Natural killer cell treated with Interleukin-12 subunit alpha and Interleukin-12 subunit beta and Interleukin-15 and Interleukin-18, amount 100 ng/mL, for 72 hours (primary cell): ENCODE results near the gene SH3TC1. TPM values are rescaled to one million over a fixed set of nuclear protein-coding genes. Genes with fewer than 3 reads are reported as not detected.

ENCODE experiments used
- ATAC-seq, 2 donors: fragments of 150-1000 bp; cut with Tn5 transposase in 1 of 2; sonication (Bioruptor Pico), chemical (Tn5 transposase) in 1 of 2; 2 replicates each; pipeline ENCODE4 v1.10.0; 2021
- DNase-seq: peaks from one replicate; pipeline ENCODE4 v3.0.0; 2022; ENCODE audit warnings: low spot score
- H3K27ac Mint-ChIP-seq, 2 donors: 1 replicate in 1 of 2; 2 replicates in 1 of 2; pipeline ENCODE4 v1.8.0; 2022; ENCODE audit warnings: mixed read lengths in 2 of 2, mild to moderate bottlenecking in 1 of 2, moderate library complexity in 1 of 2
- H3K27me3 Mint-ChIP-seq, 2 donors: 1 replicate in 1 of 2; 2 replicates in 1 of 2; pipeline ENCODE4 v1.8.0; 2022; ENCODE audit warnings: mixed read lengths in 2 of 2
- H3K36me3 Mint-ChIP-seq: one replicate; pipeline ENCODE4 v1.8.0; 2022; ENCODE audit warnings: mixed read lengths
- H3K4me1 Mint-ChIP-seq, 2 donors: 1 replicate in 1 of 2; 2 replicates in 1 of 2; pipeline ENCODE4 v1.8.0; 2022; ENCODE audit warnings: low read depth in 2 of 2, mixed read lengths in 2 of 2, mild to moderate bottlenecking in 1 of 2
- H3K4me3 Mint-ChIP-seq: one replicate; pipeline ENCODE4 v1.8.0; 2022; ENCODE audit warnings: mixed read lengths
- H3K9me3 Mint-ChIP-seq: 2 replicates; pipeline ENCODE4 v1.8.0; 2022; ENCODE audit warnings: mixed read lengths
- total RNA-seq, 2 donors: library from RNA; stranded (reverse); gene quantifications; one replicate each; pipeline ENCODE4 v1.2.3, GENCODE V29; 2022

The SH3TC1 gene
- total RNA-seq, 2 donors from 2014 or later: 6.4 to 15.5 TPM

GRCh38 chr4:8234715-8235114 lies 35.6 kb downstream of the SH3TC1 start:
- Mint-ChIP-seq H3K9me3 (no peaks in the 10 kb centered on the region), H3K27ac (no peak overlapping the region), H3K36me3 (no peaks in the 10 kb centered on the region), H3K4me3 (no peak overlapping the region), H3K27me3 (no peaks in the 10 kb centered on the region), H3K4me1 (peaks cover 0 to 10% of the 10 kb centered on the region in 2 donors)
- ATAC-seq: no peak
- no peak for DNase-seq

GRCh38 chr4:8235224-8235623 lies 36.1 kb downstream of the SH3TC1 start:
- Mint-ChIP-seq H3K36me3 (no peaks in the 10 kb centered on the region), H3K27me3 (no peaks in the 10 kb centered on the region), H3K4me3 (no peak overlapping the region), H3K4me1 (peaks cover 0 to 10% of the 10 kb centered on the region in 2 donors), H3K27ac (no peak overlapping the region), H3K9me3 (no peaks in the 10 kb centered on the region)
- ATAC-seq: no peak
- DNase-seq: no peak

- Mint-ChIP-seq H3K36me3 (no peaks in the 10 kb centered on the region), H3K4me3 (no peak overlapping the region), H3K4me1 (peaks cover 0 to 6% of the 10 kb centered on the region in 2 donors), H3K27ac (no peak overlapping the region), H3K9me3 (no peaks in the 10 kb centered on the region), H3K27me3 (no peaks in the 10 kb centered on the region)
- no peak for ATAC-seq
- DNase-seq: no peak
These were observed 36.6 kb downstream of the SH3TC1 start for GRCh38 chr4:8235686-8236085.

GRCh38 chr4:8236106-8236919 lies 37.2 kb downstream of the SH3TC1 start:
- DNase-seq: no peak
- Mint-ChIP-seq H3K27me3 (no peaks in the 10 kb centered on the region), H3K4me3 (no peak overlapping the region), H3K36me3 (no peaks in the 10 kb centered on the region), H3K9me3 (no peaks in the 10 kb centered on the region), H3K4me1 (peaks cover 0 to 3% of the 10 kb centered on the region in 2 donors), H3K27ac (no peak overlapping the region)
- ATAC-seq: no peak

- no peak overlapping the region for H3K4me3 Mint-ChIP-seq
- no peaks in the 10 kb centered on the region for H3K27me3 Mint-ChIP-seq
- no peak overlapping the region for H3K27ac Mint-ChIP-seq
- H3K4me1 Mint-ChIP-seq: peaks cover 0 to 3% of the 10 kb centered on the region in 2 donors
- ATAC-seq (no peak), DNase-seq (no peak)
- no peaks in the 10 kb centered on the region for H3K36me3 Mint-ChIP-seq
- H3K9me3 Mint-ChIP-seq: no peaks in the 10 kb centered on the region
These were observed 37.8 kb downstream of the SH3TC1 start for GRCh38 chr4:8236920-8237195.

GRCh38 chr4:8237256-8237989 lies 38.3 kb downstream of the SH3TC1 start:
- no peak overlapping the region for H3K27ac Mint-ChIP-seq
- no peaks in the 10 kb centered on the region for H3K36me3 Mint-ChIP-seq
- no peak for DNase-seq
- no peaks in the 10 kb centered on the region for H3K27me3 Mint-ChIP-seq
- peaks cover 0 to 3% of the 10 kb centered on the region in 2 donors for H3K4me1 Mint-ChIP-seq
- H3K9me3 Mint-ChIP-seq: no peaks in the 10 kb centered on the region
- ATAC-seq: no peak
- no peak overlapping the region for H3K4me3 Mint-ChIP-seq

- no peak for ATAC-seq
- H3K4me3 Mint-ChIP-seq: no peak overlapping the region
- H3K36me3 Mint-ChIP-seq: no peaks in the 10 kb centered on the region
- no peaks in the 10 kb centered on the region for H3K27me3 Mint-ChIP-seq
- DNase-seq: no peak
- no peaks in the 10 kb centered on the region for H3K9me3 Mint-ChIP-seq
- H3K27ac Mint-ChIP-seq: no peak overlapping the region
- H3K4me1 Mint-ChIP-seq: peaks cover 0 to 3% of the 10 kb centered on the region in 2 donors
These were observed 39.0 kb downstream of the SH3TC1 start for GRCh38 chr4:8238036-8238511.

GRCh38 chr4:8238515-8239053 lies 39.5 kb downstream of the SH3TC1 start:
- ATAC-seq (no peak), DNase-seq (no peak)
- Mint-ChIP-seq H3K27me3 (no peaks in the 10 kb centered on the region), H3K27ac (no peak overlapping the region), H3K36me3 (no peaks in the 10 kb centered on the region), H3K4me3 (no peak overlapping the region), H3K9me3 (no peaks in the 10 kb centered on the region), H3K4me1 (peaks cover 0 to 3% of the 10 kb centered on the region in 2 donors)

GRCh38 chr4:8239226-8239625 lies 40.1 kb downstream of the SH3TC1 start:
- no peaks in the 10 kb centered on the region for H3K9me3 Mint-ChIP-seq
- ATAC-seq: no peak
- peaks cover 0 to 3% of the 10 kb centered on the region in 2 donors for H3K4me1 Mint-ChIP-seq
- no peak overlapping the region for H3K4me3 Mint-ChIP-seq
- H3K27ac Mint-ChIP-seq: no peak overlapping the region
- DNase-seq: no peak
- no peaks in the 10 kb centered on the region for H3K27me3 Mint-ChIP-seq
- H3K36me3 Mint-ChIP-seq: no peaks in the 10 kb centered on the region

- Mint-ChIP-seq H3K4me1 (peaks cover 0 to 3% of the 10 kb centered on the region in 2 donors), H3K27ac (no peak overlapping the region), H3K9me3 (no peaks in the 10 kb centered on the region), H3K27me3 (no peaks in the 10 kb centered on the region), H3K36me3 (no peaks in the 10 kb centered on the region), H3K4me3 (no peak overlapping the region)
- ATAC-seq (no peak), DNase-seq (no peak)
These were observed 40.6 kb downstream of the SH3TC1 start for GRCh38 chr4:8239661-8240060.

- ATAC-seq (peak in 1 of 2 donors; percentile 21), DNase-seq (no peak)
- peaks cover 0 to 3% of the 10 kb centered on the region in 2 donors for H3K4me1 Mint-ChIP-seq
- no peak overlapping the region for H3K4me3 Mint-ChIP-seq
- no peak overlapping the region for H3K27ac Mint-ChIP-seq
- no peaks in the 10 kb centered on the region for H3K27me3 Mint-ChIP-seq
- no peaks in the 10 kb centered on the region for H3K9me3 Mint-ChIP-seq
- H3K36me3 Mint-ChIP-seq: no peaks in the 10 kb centered on the region
These were observed 41.3 kb downstream of the SH3TC1 start for GRCh38 chr4:8240211-8241041.

- Mint-ChIP-seq H3K4me1 (peaks cover 0 to 3% of the 10 kb centered on the region in 2 donors), H3K36me3 (no peaks in the 10 kb centered on the region), H3K27ac (no peak overlapping the region), H3K4me3 (no peak overlapping the region), H3K9me3 (no peaks in the 10 kb centered on the region), H3K27me3 (no peaks in the 10 kb centered on the region)
- ATAC-seq (no peak), DNase-seq (no peak)
These were observed 42.2 kb downstream of the SH3TC1 start for GRCh38 chr4:8241211-8241779.

- H3K27me3 Mint-ChIP-seq: no peaks in the 10 kb centered on the region
- H3K4me3 Mint-ChIP-seq: no peak overlapping the region
These were observed 43.0 kb downstream of the SH3TC1 start for GRCh38 chr4:8241895-8242696.

More at GRCh38 chr4:8241895-8242696, 43.0 kb downstream of the SH3TC1 start:
- DNase-seq: peak; percentile 72
- Mint-ChIP-seq H3K36me3 (no peaks in the 10 kb centered on the region), H3K9me3 (no peaks in the 10 kb centered on the region), H3K4me1 (peaks cover 0 to 3% of the 10 kb centered on the region in 2 donors), H3K27ac (no peak overlapping the region)
- ATAC-seq: peak; percentile 68 to 73
